HepG2 (cell line): ENCODE results near the gene IGLL1. TPM values are rescaled to one million over a fixed set of nuclear protein-coding genes. Genes with fewer than 3 reads are reported as not detected.

Source experiments
- AKAP8 ChIP-seq: sonication (generic); formaldehyde crosslinking; IDR thresholded peaks from 2 replicates; pipeline ENCODE4 v1.5.1; 2020; ENCODE audit warnings: mild to moderate bottlenecking, missing genetic modification reagents
- DPF2 ChIP-seq: sonication (generic); formaldehyde crosslinking; IDR thresholded peaks from 2 replicates; pipeline ENCODE4 v1.4.0; 2020; ENCODE audit warnings: mild to moderate bottlenecking, low read depth, missing genetic modification reagents, borderline replicate concordance
- EHMT2 ChIP-seq: fragments of 200-600 bp; sonication (generic); IDR thresholded peaks from 2 replicates; pipeline ENCODE4 v1.7.0; 2017; ENCODE audit warnings: antibody characterized with exemption, low read depth, low read length, borderline replicate concordance
- EP300 ChIP-seq, 3 experiments: sonication (generic) in 1 of 3; formaldehyde crosslinking in 1 of 3; IDR thresholded peaks; 2 replicates each; pipeline versions ENCODE4 v1.5.1 to v1.6.1; 2011 to 2020; ENCODE audit warnings: low read depth in 2 of 3, low read length in 2 of 3, borderline replicate concordance in 1 of 3, improper control_type of control experiment in 1 of 3, mild to moderate bottlenecking in 1 of 3, missing genetic modification reagents in 1 of 3, moderate library complexity in 1 of 3
- FOSL2 ChIP-seq: sonication (generic); formaldehyde crosslinking; IDR thresholded peaks from 2 replicates; pipeline ENCODE4 v1.4.0; 2020; ENCODE audit warnings: missing genetic modification reagents
- FOXA3 ChIP-seq: IDR thresholded peaks from 2 replicates; pipeline ENCODE4 v1.6.1; 2016; ENCODE audit warnings: missing genetic modification reagents, missing compliant biosample characterization
- GATAD1 ChIP-seq: IDR thresholded peaks from 2 replicates; pipeline ENCODE4 v1.6.1; 2016; ENCODE audit warnings: missing genetic modification reagents, missing compliant biosample characterization
- IRF9 ChIP-seq: sonication (generic); formaldehyde crosslinking; IDR thresholded peaks from 2 replicates; pipeline ENCODE4 v1.8.0; 2022; ENCODE audit warnings: missing genetic modification reagents, mild to moderate bottlenecking, borderline replicate concordance
- MLLT10 ChIP-seq: sonication (generic); formaldehyde crosslinking; IDR thresholded peaks from 2 replicates; pipeline ENCODE4 v1.4.0; 2020; ENCODE audit warnings: missing genetic modification reagents
- MLXIP ChIP-seq: sonication (generic); formaldehyde crosslinking; IDR thresholded peaks from 2 replicates; pipeline ENCODE4 v1.9.0; 2021; ENCODE audit warnings: missing genetic modification reagents, borderline replicate concordance
- NKX3-1 ChIP-seq: sonication (generic); formaldehyde crosslinking; IDR thresholded peaks from 2 replicates; pipeline ENCODE4 v1.5.0; 2020; ENCODE audit warnings: missing genetic modification reagents
- NR2F6 ChIP-seq, 2 experiments: IDR thresholded peaks; 2 replicates each; pipeline ENCODE4 v1.6.1; 2016; ENCODE audit warnings: antibody characterized with exemption in 1 of 2, mild to moderate bottlenecking in 1 of 2
- NRL ChIP-seq: sonication (generic); formaldehyde crosslinking; IDR thresholded peaks from 2 replicates; pipeline ENCODE4 v1.5.0; 2020; ENCODE audit warnings: missing genetic modification reagents, mild to moderate bottlenecking, moderate library complexity, borderline replicate concordance
- SRSF9 ChIP-seq: fragments of 200-400 bp; formaldehyde crosslinking; IDR thresholded peaks from 2 replicates; pipeline ENCODE4 v1.6.1; 2018; ENCODE audit warnings: borderline replicate concordance, mild to moderate bottlenecking, low read depth, low read length; ENCODE audit not compliant: insufficient read depth, poor library complexity, severe bottlenecking
- ZKSCAN8 ChIP-seq: IDR thresholded peaks from 2 replicates; pipeline ENCODE4 v1.6.1; 2016; ENCODE audit warnings: borderline replicate concordance, missing genetic modification reagents, missing compliant biosample characterization
- ZMAT3 ChIP-seq: sonication (generic); formaldehyde crosslinking; conservative IDR thresholded peaks from 2 replicates; pipeline ENCODE4 v1.7.0; 2021; ENCODE audit warnings: missing genetic modification reagents
- ZNF24 ChIP-seq: fragments of 450-650 bp; IDR thresholded peaks from 2 replicates; pipeline ENCODE4 v1.6.1; 2017; ENCODE audit warnings: antibody characterized with exemption, mild to moderate bottlenecking
- ZNF263 ChIP-seq: sonication (generic); formaldehyde crosslinking; IDR thresholded peaks from 2 replicates; pipeline ENCODE4 v1.4.0; 2020; ENCODE audit warnings: missing genetic modification reagents
- ZNF615 ChIP-seq: sonication (generic); formaldehyde crosslinking; IDR thresholded peaks from 2 replicates; pipeline ENCODE4 v1.5.0; 2020; ENCODE audit warnings: mild to moderate bottlenecking, missing genetic modification reagents, borderline replicate concordance
- ZNF619 ChIP-seq: sonication (generic); formaldehyde crosslinking; IDR thresholded peaks from 2 replicates; pipeline ENCODE4 v1.4.0; 2020; ENCODE audit warnings: mild to moderate bottlenecking, missing genetic modification reagents
- ZNF710 ChIP-seq: sonication (generic); formaldehyde crosslinking; IDR thresholded peaks from 2 replicates; pipeline ENCODE4 v1.5.0; 2020; ENCODE audit warnings: mild to moderate bottlenecking, missing genetic modification reagents, borderline replicate concordance
- ZNF776 ChIP-seq: sonication (generic); formaldehyde crosslinking; IDR thresholded peaks from 2 replicates; pipeline ENCODE4 v1.4.0; 2020; ENCODE audit warnings: mild to moderate bottlenecking, missing genetic modification reagents
- ZNF83 ChIP-seq: sonication (generic); formaldehyde crosslinking; IDR thresholded peaks from 2 replicates; pipeline ENCODE4 v1.4.0; 2020; ENCODE audit warnings: missing genetic modification reagents, mild to moderate bottlenecking, borderline replicate concordance
- ZNF850 ChIP-seq: sonication (generic); formaldehyde crosslinking; conservative IDR thresholded peaks from 2 replicates; pipeline ENCODE4 v1.9.0; 2021; ENCODE audit warnings: mild to moderate bottlenecking, missing genetic modification reagents
- polyA plus RNA-seq, 8 experiments: library from polyadenylated mRNA; depleted of rRNA in 3 of 8; stranded (reverse) in 7 of 8; unstranded in 1 of 8; fragments of >200 nt; fragmentation: Illumina TruSeq in 4 of 8; extraction: Trizol in 4 of 8; gene quantifications; 2 replicates each; pipeline versions ENCODE4 v1.2.1 to v1.2.3, GENCODE V29; 2011 to 2016; ENCODE audit warnings: low read depth in 4 of 8, missing spikeins in 1 of 8, mixed read lengths in 1 of 8; ENCODE audit not compliant: insufficient read depth in 1 of 8
- total RNA-seq, 5 experiments: library from RNA; depleted of rRNA; stranded (reverse); fragments of >200 nt; fragmentation: Illumina TruSeq; extraction: Trizol; gene quantifications; 2 replicates each; pipeline ENCODE4 v1.2.3, GENCODE V29; 2016; ENCODE audit warnings: low read depth in 1 of 5

Gene IGLL1
- total and polyA plus RNA-seq, 2 of the 13 experiments (the other 11 are each of a cell fraction or from before 2014, with no cell fraction given) = not detected

GRCh38 chr22:23591201-23591791, 11.2 kb upstream of the IGLL1 start (continued):
- TF ChIP-seq ZNF263 (CRISPR knock-in tag) (no peak), ZMAT3 (CRISPR knock-in tag) (no peak), FOSL2 (0 out of 2 replicates have a peak, but pooled peaks have one; percentile 8), ZKSCAN8 (CRISPR knock-in tag) (no peak), NKX3-1 (no peak), ZNF850 (CRISPR knock-in tag) (no peak), ZNF710 (no peak), MLXIP (CRISPR knock-in tag) (no peak), NRL (CRISPR knock-in tag) (no peak), ZNF615 (no peak), ZNF776 (CRISPR knock-in tag) (no peak), ZNF619 (CRISPR knock-in tag) (no peak), ZNF24 (no peak), IRF9 (CRISPR knock-in tag) (no peak), SRSF9 (no peak), MLLT10 (CRISPR knock-in tag) (no peak), EP300 (IDR thresholded peaks at IDR 0.05; ENCODE audit: low read depth in 2 of 2, low read length in 2 of 2) (no peak), EP300 (CRISPR knock-in tag; IDR thresholded peaks at IDR 0.05; ENCODE audit: borderline replicate concordance) (no peak), DPF2 (CRISPR knock-in tag) (no peak), NR2F6 (IDR thresholded peaks at IDR 0.05) (no peak), NR2F6 (CRISPR knock-in tag; IDR thresholded peaks at IDR 0.05) (0 out of 2 replicates have a peak, but pooled peaks have one; percentile 21), AKAP8 (no peak), GATAD1 (CRISPR knock-in tag) (no peak), EHMT2 (no peak), FOXA3 (0 out of 2 replicates have a peak, but pooled peaks have one; percentile 31), ZNF83 (CRISPR knock-in tag) (no peak)
